Omental fat pad (tissue), 4 donors: Measurements from ENCODE around the gene FEM1C. TPM values are rescaled to one million over a fixed set of nuclear protein-coding genes. Genes with fewer than 3 reads are reported as not detected.

Experiments
- ATAC-seq: fragments of 150-250 bp; one replicate; pipeline ENCODE4 v1.9.1; 2016; ENCODE audit warnings: mild to moderate bottlenecking, moderate library complexity; ENCODE audit not compliant: low FRiP score
- DNase-seq: peaks from one replicate; pipeline ENCODE4 v3.0.0-alpha.2; 2019; ENCODE audit warnings: low spot score
- CTCF ChIP-seq, 3 donors: fragments of 450-650 bp; IDR thresholded peaks; one replicate each; pipeline ENCODE4 v1.5.1; 2016 to 2017; ENCODE audit warnings: antibody characterized with exemption in 3 of 3, mild to moderate bottlenecking in 3 of 3, moderate library complexity in 2 of 3
- total RNA-seq, 4 donors: library from RNA; depleted of rRNA; stranded (reverse); fragments of >200 nt; gene quantifications; one replicate each; pipeline ENCODE4 v1.1.0, GENCODE V29; 2016

FEM1C gene
- total RNA-seq, result 10 to 100 TPM; 20.4 to 52.2 (median 28.5) TPM

GRCh38 chr5:115544436-115545350, at the start of gene FEM1C:
TSS of gene FEM1C (minus strand) at chr5:115544775. CDS start at chr5:115543493, 1,282 bp downstream.
- no peak for TF ChIP-seq CTCF (IDR thresholded peaks at IDR 0.05)
- ATAC-seq (peak; percentile 98), DNase-seq (peak; percentile 97)

GRCh38 chr5:115589043-115589442, 44.5 kb upstream of the FEM1C start:
- DNase-seq (no peak), ATAC-seq (no peak)
- no peak for TF ChIP-seq CTCF (IDR thresholded peaks at IDR 0.05)

- no peak for ATAC-seq
- no peak for DNase-seq
- TF ChIP-seq CTCF (IDR thresholded peaks at IDR 0.05), result no peak
Observed at GRCh38 chr5:115588640-115589039, 44.1 kb upstream of the FEM1C start.

- no peak for TF ChIP-seq CTCF (IDR thresholded peaks at IDR 0.05)
- ATAC-seq (no peak), DNase-seq (no peak)
Observed at GRCh38 chr5:115586525-115587146, 42.1 kb upstream of the FEM1C start.

- ATAC-seq (no peak), DNase-seq (no peak)
- TF ChIP-seq CTCF (IDR thresholded peaks at IDR 0.05), result no peak
Observed at GRCh38 chr5:115585265-115585664, 40.7 kb upstream of the FEM1C start.

- DNase-seq (no peak), ATAC-seq (no peak)
- TF ChIP-seq CTCF (IDR thresholded peaks at IDR 0.05), result no peak
Observed at GRCh38 chr5:115584501-115584900, 39.9 kb upstream of the FEM1C start.
